B cell (primary cell): Measurements from ENCODE around the gene PRTFDC1. TPM values are rescaled to one million over a fixed set of nuclear protein-coding genes. Genes with fewer than 3 reads are reported as not detected.

Source experiments
- ATAC-seq: fragments of 200-7000 bp; cut with Tn5 transposase; one replicate; pipeline ENCODE4 v1.10.0; 2021; ENCODE audit warnings: low read depth, mild to moderate bottlenecking, moderate number of reproducible peaks, moderate library complexity
- CTCF ChIA-PET: fragments of 350-600 bp; sonication (Branson Sonifier 250); formaldehyde crosslinking; loops from one replicate; lab custom pipeline; 2021; ENCODE audit warnings: antibody characterized with exemption, inconsistent platforms; lab: Charles Lee
- POLR2A ChIA-PET: fragments of 350-600 bp; sonication (Branson Sonifier 250); formaldehyde crosslinking; loops from one replicate; lab custom pipeline; 2021; ENCODE audit warnings: antibody characterized with exemption; lab: Charles Lee
- DNase-seq: peaks from one replicate; pipeline ENCODE4 v3.0.0; 2013
- H2AFZ ChIP-seq: 2 replicates; pipeline ENCODE4 v1.6.1; 2012; ENCODE audit warnings: mild to moderate bottlenecking, low read depth, low read length; ENCODE audit not compliant: insufficient read depth, poor library complexity, severe bottlenecking
- H3K27ac ChIP-seq, 2 donors: 1 replicate in 1 of 2; 2 replicates in 1 of 2; pipeline ENCODE4 v1.5.1; 2012 to 2013; ENCODE audit warnings: low read length in 2 of 2, mild to moderate bottlenecking in 2 of 2, moderate library complexity in 1 of 2
- H3K27me3 ChIP-seq, 4 experiments: fragments of 200-600 bp in 1 of 4; sonication (generic) in 1 of 4; replicated peaks in 1 of 4; 1 replicate in 2 of 4; 2 replicates in 2 of 4; pipeline versions ENCODE4 v1.6.1 to v1.7.0; 2013 to 2016; ENCODE audit warnings: low read length in 3 of 4, mild to moderate bottlenecking in 2 of 4, mixed read lengths in 1 of 4, moderate library complexity in 1 of 4; ENCODE audit not compliant: insufficient read depth in 4 of 4, control insufficient read depth in 3 of 4; ENCODE audit errors: control extremely low read depth in 1 of 4
- H3K36me3 ChIP-seq, 2 experiments: replicated peaks in 1 of 2; 1 replicate in 1 of 2; 2 replicates in 1 of 2; pipeline versions ENCODE4 v1.6.1 to v1.7.1; 2013; ENCODE audit warnings: low read length in 1 of 2; ENCODE audit not compliant: insufficient read depth in 2 of 2, control insufficient read depth in 1 of 2; ENCODE audit errors: control extremely low read depth in 1 of 2, extremely low read depth in 1 of 2
- H3K4me1 ChIP-seq, 2 donors: fragments of 200-600 bp in 1 of 2; sonication (generic) in 1 of 2; 1 replicate in 1 of 2; 2 replicates in 1 of 2; pipeline versions ENCODE4 v1.5.1 to v1.6.1; 2013 to 2017; ENCODE audit warnings: low read length in 2 of 2; ENCODE audit not compliant: control insufficient read depth in 2 of 2, insufficient read depth in 2 of 2
- H3K4me2 ChIP-seq: replicated peaks from 2 replicates; pipeline ENCODE3; 2012; ENCODE audit warnings: mild to moderate bottlenecking, low read depth, low read length; ENCODE audit not compliant: poor library complexity, severe bottlenecking
- H3K4me3 ChIP-seq, 5 experiments: fragments of 200-600 bp in 1 of 5; sonication (generic) in 1 of 5; 1 replicate in 3 of 5; 2 replicates in 2 of 5; pipeline versions ENCODE4 v1.5.1 to v1.7.0; 2011 to 2016; ENCODE audit warnings: low read length in 4 of 5, mild to moderate bottlenecking in 4 of 5, low read depth in 2 of 5, control low read depth in 1 of 5, moderate library complexity in 1 of 5; ENCODE audit not compliant: insufficient read depth in 1 of 5; ENCODE audit errors: control extremely low read depth in 1 of 5, extremely low read depth in 1 of 5
- H3K79me2 ChIP-seq: fragments of 200-600 bp; sonication (generic); one replicate; pipeline ENCODE4 v1.6.0; 2016; ENCODE audit warnings: low read length; ENCODE audit not compliant: control insufficient read depth, insufficient read depth
- H3K9ac ChIP-seq: fragments of 200-600 bp; sonication (generic); 2 replicates; pipeline ENCODE4 v1.6.1; 2017; ENCODE audit warnings: mild to moderate bottlenecking, low read length, moderate library complexity
- H3K9me3 ChIP-seq, 3 donors: one replicate each; pipeline versions ENCODE4 v1.6.1 to v1.7.1; 2013; ENCODE audit warnings: low read length in 2 of 3; ENCODE audit not compliant: control insufficient read depth in 2 of 3, insufficient read depth in 1 of 3; ENCODE audit errors: control extremely low read depth in 1 of 3
- H4K20me1 ChIP-seq: 2 replicates; pipeline ENCODE4 v1.6.0; 2012; ENCODE audit warnings: mild to moderate bottlenecking, low read length; ENCODE audit not compliant: insufficient read depth, control insufficient read depth, poor library complexity, severe bottlenecking
- H3K27ac Mint-ChIP-seq: one replicate; pipeline ENCODE4 v1.8.0; 2021; ENCODE audit warnings: mixed read lengths
- H3K27me3 Mint-ChIP-seq: one replicate; pipeline ENCODE4 v1.8.0; 2021; ENCODE audit warnings: mixed read lengths
- H3K4me1 Mint-ChIP-seq: one replicate; pipeline ENCODE4 v1.8.0; 2021; ENCODE audit warnings: mixed read lengths
- H3K4me3 Mint-ChIP-seq: one replicate; pipeline ENCODE4 v1.8.0; 2021; ENCODE audit warnings: mixed read lengths
- H3K9me3 Mint-ChIP-seq: one replicate; pipeline ENCODE4 v1.8.0; 2022; ENCODE audit warnings: mixed read lengths; ENCODE audit not compliant: insufficient read depth
- CTCF ChIP-seq: fragments of 200-600 bp; IDR thresholded peaks from one replicate; pipeline ENCODE4 v1.8.0; 2022; ENCODE audit warnings: antibody characterized with exemption, mild to moderate bottlenecking
- EZH2 ChIP-seq: IDR thresholded peaks from 2 replicates; pipeline ENCODE4 v1.6.1; 2012; ENCODE audit warnings: borderline replicate concordance, low read depth, mild to moderate bottlenecking, moderate library complexity, low read length; ENCODE audit not compliant: insufficient read depth, poor library complexity, severe bottlenecking
- WGBS: methylation state at CpG from one replicate; pipeline ENCODE4 v1.1.5; 2013; ENCODE audit warnings: missing lambda C conversion rate; ENCODE audit not compliant: insufficient coverage; 5-methylcytosine and 5-hydroxymethylcytosine counted together
- intact Hi-C: fragments of 100-400 bp; cut with micrococcal nuclease; formaldehyde crosslinking; loops from one replicate; pipeline ENCODE4 v1.10.0; 2022
- polyA plus RNA-seq: library from polyadenylated mRNA; depleted of rRNA; stranded (reverse); fragments of >200 nt; gene quantifications from 2 replicates; pipeline ENCODE4 v1.2.3, GENCODE V29; 2012
- total RNA-seq, 2 donors: library from RNA; stranded (reverse); fragments of 120-200 nt in 1 of 2; gene quantifications; 1 replicate in 1 of 2; 2 replicates in 1 of 2; pipeline versions ENCODE4 v1.2.3 to v1.2.4, GENCODE V29; 2013 to 2022

Gene PRTFDC1
- total and polyA plus RNA-seq, 2 donors (not counting 1 experiment from before 2014, with no cell fraction given) = 0.63 TPM; not detected in 1

GRCh38 chr10:24806262-24806661, 146.1 kb downstream of the PRTFDC1 start:
- ChIA-PET CTCF (no interaction called here), POLR2A (no interaction called here)
- Histone ChIP-seq H3K27me3 (no peaks in the 10 kb centered on the region), H3K4me1 (no peaks in the 10 kb centered on the region), H3K4me3 (no peak overlapping the region), H3K36me3 (no peaks in the 10 kb centered on the region), H3K79me2 (no peaks in the 10 kb centered on the region), H3K9me3 (peaks cover 0 to 2% (median 0%) of the 10 kb centered on the region in 3 donors), H3K27ac (no peak overlapping the region), H3K9ac (no peak overlapping the region), H4K20me1 (no peaks in the 10 kb centered on the region), H2AFZ (no peak overlapping the region), H3K4me2 (no peak overlapping the region)
- WGBS = 72% methylated on average over 2 of the region's 5 CpGs
- intact Hi-C loops = no loop called here
- no peaks in the 10 kb centered on the region for H3K4me1 Mint-ChIP-seq
- H3K9me3 Mint-ChIP-seq = no peaks in the 10 kb centered on the region
- H3K27ac Mint-ChIP-seq = no peak overlapping the region
- no peak overlapping the region for H3K4me3 Mint-ChIP-seq
- DNase-seq = no peak
- TF ChIP-seq CTCF (no peak), EZH2 (no peak)
- ATAC-seq = no peak
- no peaks in the 10 kb centered on the region for H3K27me3 Mint-ChIP-seq

- H3K27me3 Mint-ChIP-seq = peaks cover 3% of the 10 kb centered on the region
- Histone ChIP-seq H3K9ac (no peak overlapping the region), H3K4me1 (no peaks in the 10 kb centered on the region), H3K36me3 (no peaks in the 10 kb centered on the region), H3K4me3 (no peak overlapping the region), H3K4me2 (no peak overlapping the region), H4K20me1 (no peaks in the 10 kb centered on the region), H2AFZ (no peak overlapping the region), H3K27ac (no peak overlapping the region), H3K27me3 (no peaks in the 10 kb centered on the region), H3K9me3 (peaks cover 0 to 2% (median 0%) of the 10 kb centered on the region in 3 donors), H3K79me2 (no peaks in the 10 kb centered on the region)
- intact Hi-C loops = no loop called here
- no peak overlapping the region for H3K4me3 Mint-ChIP-seq
- no peak for DNase-seq
- H3K27ac Mint-ChIP-seq = no peak overlapping the region
- POLR2A ChIA-PET = no interaction called here
- TF ChIP-seq EZH2 = no peak
- no peak for TF ChIP-seq CTCF
- H3K4me1 Mint-ChIP-seq = no peaks in the 10 kb centered on the region
- no peaks in the 10 kb centered on the region for H3K9me3 Mint-ChIP-seq
- no peak for ATAC-seq
- CTCF ChIA-PET = no interaction called here
Observed at GRCh38 chr10:24804956-24805355, 147.4 kb downstream of the PRTFDC1 start.
